Mucosa of descending colon (tissue), 3 donors: ENCODE measurements around the gene TTC39B. TPM values are rescaled to one million over a fixed set of nuclear protein-coding genes. Genes with fewer than 3 reads are reported as not detected.

ENCODE experiments used
- ATAC-seq: fragments of 200-7000 bp; cut with Tn5 transposase; one replicate; pipeline ENCODE4 v1.9.1; 2020; ENCODE audit warnings: mild to moderate bottlenecking, moderate library complexity
- DNase-seq, 3 donors: peaks; one replicate each; pipeline ENCODE4 v3.0.0-alpha.2; 2020
- H3K36me3 ChIP-seq: fragments of 200-600 bp; one replicate; pipeline ENCODE4 v1.8.0; 2021; ENCODE audit warnings: low read depth, mild to moderate bottlenecking
- H3K4me1 ChIP-seq: fragments of 200-600 bp; one replicate; pipeline ENCODE4 v1.8.0; 2021; ENCODE audit warnings: low read depth, mild to moderate bottlenecking
- H3K4me3 ChIP-seq: fragments of 200-600 bp; one replicate; pipeline ENCODE4 v1.8.0; 2021; ENCODE audit warnings: mild to moderate bottlenecking
- H3K9me3 ChIP-seq: fragments of 200-600 bp; one replicate; pipeline ENCODE4 v1.8.0; 2021; ENCODE audit warnings: mild to moderate bottlenecking
- intact Hi-C, 2 donors: fragments of 100-400 bp; cut with DNase I in 1 of 2; cut with micrococcal nuclease in 1 of 2; formaldehyde crosslinking; loops; one replicate each; pipeline versions ENCODE4 v1.11.0 to v1.11.1; 2022; cut with DNase I, micrococcal nuclease
- total RNA-seq, 3 donors: library from RNA; stranded (reverse); fragmentation: NEBNext Ultra II Directional in 2 of 3; extraction: Animal tissue kit (Norgen Biotek cat#: 25700) in 2 of 3; gene quantifications; one replicate each; pipeline versions ENCODE4 v1.2.1 to v1.2.4, GENCODE V29; 2021 to 2023
- TF ChIP-seq, protein P1 (sequence below): fragments of 200-600 bp; IDR thresholded peaks from one replicate; pipeline ENCODE4 v1.8.0; 2022; ENCODE audit warnings: antibody characterized with exemption, mild to moderate bottlenecking
- donor health status: DM: no; HTN: no; CAD: no; lungs with moderate emphysema.
- donor health status: DM: no; HTN: no; CAD: no.
- donor health status: DM: no; HTN: yes; CAD: no.

TTC39B gene
- total RNA-seq, 3 donors from 2014 or later = 36.9 to 48.0 (median 43.8) TPM

DNA sequence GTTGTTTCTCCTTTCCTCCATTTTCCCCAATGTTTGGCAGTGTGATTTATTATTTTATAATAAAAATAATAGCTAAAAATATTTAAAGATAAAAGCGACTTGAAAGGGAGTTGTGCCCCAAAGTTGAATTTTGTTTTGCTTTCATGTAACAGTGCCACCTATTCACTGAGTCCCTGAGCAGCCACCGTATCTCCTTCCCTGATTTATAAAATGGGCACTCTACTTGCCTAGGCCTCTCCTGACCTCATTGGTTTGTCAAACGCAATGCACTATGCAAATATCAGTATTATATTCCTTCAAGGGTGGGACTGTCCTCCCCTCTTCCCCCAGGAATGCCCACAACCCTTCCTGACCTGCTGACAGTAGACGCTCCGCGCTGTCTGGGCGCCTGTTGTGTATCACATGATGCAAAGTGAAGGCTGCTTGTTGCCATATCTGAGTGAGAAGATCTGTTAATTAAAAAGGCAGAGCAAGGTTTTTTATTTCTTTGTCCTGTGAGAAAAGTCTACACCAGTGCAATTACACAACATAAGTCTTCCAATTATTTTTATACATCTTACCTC is 81.4 kb downstream of the TTC39B start:
- no peak for DNase-seq
- H3K9me3 ChIP-seq = no peaks in the 10 kb centered on the region
- TF ChIP-seq, protein P1, sequence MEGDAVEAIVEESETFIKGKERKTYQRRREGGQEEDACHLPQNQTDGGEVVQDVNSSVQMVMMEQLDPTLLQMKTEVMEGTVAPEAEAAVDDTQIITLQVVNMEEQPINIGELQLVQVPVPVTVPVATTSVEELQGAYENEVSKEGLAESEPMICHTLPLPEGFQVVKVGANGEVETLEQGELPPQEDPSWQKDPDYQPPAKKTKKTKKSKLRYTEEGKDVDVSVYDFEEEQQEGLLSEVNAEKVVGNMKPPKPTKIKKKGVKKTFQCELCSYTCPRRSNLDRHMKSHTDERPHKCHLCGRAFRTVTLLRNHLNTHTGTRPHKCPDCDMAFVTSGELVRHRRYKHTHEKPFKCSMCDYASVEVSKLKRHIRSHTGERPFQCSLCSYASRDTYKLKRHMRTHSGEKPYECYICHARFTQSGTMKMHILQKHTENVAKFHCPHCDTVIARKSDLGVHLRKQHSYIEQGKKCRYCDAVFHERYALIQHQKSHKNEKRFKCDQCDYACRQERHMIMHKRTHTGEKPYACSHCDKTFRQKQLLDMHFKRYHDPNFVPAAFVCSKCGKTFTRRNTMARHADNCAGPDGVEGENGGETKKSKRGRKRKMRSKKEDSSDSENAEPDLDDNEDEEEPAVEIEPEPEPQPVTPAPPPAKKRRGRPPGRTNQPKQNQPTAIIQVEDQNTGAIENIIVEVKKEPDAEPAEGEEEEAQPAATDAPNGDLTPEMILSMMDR = no peak
- intact Hi-C loops = no loop called here
- ATAC-seq = no peak
- no peaks in the 10 kb centered on the region for H3K36me3 ChIP-seq
- no peak overlapping the region for H3K4me3 ChIP-seq
- no peaks in the 10 kb centered on the region for H3K4me1 ChIP-seq

GRCh38 chr9:15222313-15222712 is 84.7 kb downstream of the TTC39B start:
- TF ChIP-seq, protein P1 = no peak
- ATAC-seq = no peak

DNA sequence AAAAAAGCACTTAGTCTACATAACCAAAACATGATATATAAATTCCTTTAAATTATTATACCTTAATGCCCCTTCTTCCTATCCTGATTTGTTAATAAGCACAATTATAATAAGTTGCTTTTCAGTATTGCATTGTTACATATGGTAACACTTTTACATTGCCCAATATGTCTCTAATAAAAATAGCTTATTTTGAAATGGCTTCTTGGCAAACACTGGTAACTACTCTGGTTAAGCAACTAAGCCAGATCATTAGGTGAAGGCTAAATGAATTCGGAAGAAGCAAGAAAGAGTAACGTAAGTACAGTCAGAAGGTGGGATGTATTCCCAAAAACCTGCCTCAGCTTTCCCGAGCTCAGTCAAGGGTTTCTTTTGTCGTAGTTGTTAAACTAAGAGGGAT is 85.3 kb downstream of the TTC39B start:
- no peaks in the 10 kb centered on the region for H3K9me3 ChIP-seq
- intact Hi-C loops = no loop called here
- DNase-seq (no peak), ATAC-seq (no peak)
- no peak overlapping the region for H3K4me3 ChIP-seq
- TF ChIP-seq, protein P1 = no peak
- H3K36me3 ChIP-seq = no peaks in the 10 kb centered on the region
- peaks cover 13% of the 10 kb centered on the region for H3K4me1 ChIP-seq

More at GRCh38 chr9:15222313-15222712, 84.7 kb downstream of the TTC39B start:
- no peak for DNase-seq
- Histone ChIP-seq H3K36me3 (no peaks in the 10 kb centered on the region), H3K9me3 (no peaks in the 10 kb centered on the region), H3K4me1 (peaks cover 13% of the 10 kb centered on the region), H3K4me3 (no peak overlapping the region)
- intact Hi-C loops = no loop called here

DNA sequence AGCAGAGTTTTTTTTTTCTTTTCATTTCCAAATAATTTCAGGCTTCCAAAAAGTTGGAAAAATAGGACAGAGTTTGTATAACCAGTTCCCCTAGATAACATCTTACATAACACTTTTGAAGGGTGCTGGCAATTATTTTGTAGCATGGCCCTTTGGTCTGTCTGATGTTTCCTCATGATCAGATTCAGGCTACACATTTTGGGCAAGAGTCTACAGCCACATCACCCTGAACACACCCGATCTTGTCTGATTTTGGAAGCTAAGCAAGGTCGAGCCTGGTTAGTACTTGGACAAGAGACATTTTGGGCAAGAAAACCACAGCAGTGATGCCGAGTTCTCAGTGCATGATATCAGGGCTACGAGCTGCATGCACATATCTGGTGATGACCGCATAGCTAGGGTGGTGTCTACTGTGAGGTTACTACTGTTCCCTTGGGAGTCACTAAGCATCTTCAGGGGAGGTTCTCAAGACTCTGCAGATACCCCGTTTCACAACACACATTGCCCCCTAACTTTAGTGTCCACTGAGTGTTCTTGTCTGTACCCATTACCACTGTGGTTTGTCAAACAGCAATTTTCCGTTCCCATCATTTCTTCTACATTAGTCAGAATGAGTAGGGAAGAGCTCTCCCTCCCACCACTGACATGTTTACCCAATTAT is 86.2 kb downstream of the TTC39B start:
- no peak overlapping the region for H3K4me3 ChIP-seq
- H3K36me3 ChIP-seq = no peaks in the 10 kb centered on the region
- H3K4me1 ChIP-seq = peaks cover 13% of the 10 kb centered on the region
- no peak for DNase-seq
- peak; percentile 21 for ATAC-seq
- H3K9me3 ChIP-seq = no peaks in the 10 kb centered on the region
- TF ChIP-seq, protein P1 = no peak
- intact Hi-C loops = no loop called here

- Histone ChIP-seq H3K4me3 (no peak overlapping the region), H3K36me3 (no peaks in the 10 kb centered on the region), H3K4me1 (peaks cover 16% of the 10 kb centered on the region), H3K9me3 (no peaks in the 10 kb centered on the region)
- DNase-seq (no peak), ATAC-seq (no peak)
- TF ChIP-seq, protein P1 = no peak
- intact Hi-C loops = loop anchor here in 1 of 2 donors (10.0 kb wide), 1 partner anchor 205 kb away; the partner anchor contains the start of gene SNAPC3
Observed at GRCh38 chr9:15219546-15219945, 87.5 kb downstream of the TTC39B start.
